Measurements from ENCODE around the gene COQ3. TPM values are rescaled to one million over a fixed set of nuclear protein-coding genes. Genes with fewer than 3 reads are reported as not detected.

Gene COQ3
- total and polyA plus RNA-seq, 2 of the 8 experiments (the other 6 are each of a cell fraction or from before 2014, with no cell fraction given) = 8.4 to 16.2 TPM

DNA sequence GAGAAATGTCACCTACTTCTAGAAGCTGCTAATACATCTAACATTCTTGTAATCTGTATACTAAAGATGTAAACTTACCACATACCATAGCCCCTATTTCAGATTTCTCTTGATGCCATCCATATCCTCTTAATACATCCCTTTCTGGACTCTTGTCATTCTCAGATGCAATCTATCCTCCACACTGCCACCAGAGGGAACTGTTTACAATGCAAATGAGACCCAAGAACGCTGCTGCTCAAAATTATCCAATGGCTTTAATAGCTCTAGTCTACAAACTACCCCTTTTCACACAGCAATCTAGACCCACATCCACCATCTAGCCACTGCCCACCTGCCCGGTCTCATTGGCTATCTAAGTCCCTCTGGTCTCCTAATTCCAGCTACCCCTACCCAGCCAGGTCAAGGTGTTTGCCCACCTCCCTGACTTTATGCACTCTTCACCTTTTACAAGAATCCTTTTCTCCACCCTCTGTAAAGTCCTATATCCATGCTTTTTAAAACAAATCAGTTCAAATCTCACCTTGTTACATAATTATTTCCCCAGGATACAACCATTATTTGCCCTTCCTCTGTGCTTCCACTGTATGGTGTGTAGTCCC is 59.4 kb downstream of the COQ3 start:
- FAIRE-seq (peak; percentile 68), DNase-seq (ENCODE audit: low read depth in 1 of 2, low spot score in 2 of 2) (no peak)
- Histone ChIP-seq H4K5ac (ENCODE audit: insufficient read length, low read depth, low read length) (no peak overlapping the region), H2BK12ac (ENCODE audit: low read depth, low read length) (peak overlapping the region; percentile 77; the same call in 1 of the 2 replicates), H3K27ac (ENCODE audit: low read depth, low read length) (peak overlapping the region; percentile 40; the same call in 1 of the 2 replicates), H3K27me3 (replicated peaks in 1 of 4; ENCODE audit: control insufficient read depth in 3 of 4, extremely low read depth in 1 of 4, insufficient read depth in 3 of 4, low read length in 3 of 4) (no peaks in the 10 kb centered on the region), H3K4ac (replicated peaks; ENCODE audit: insufficient read length, low read depth, low read length) (no peak overlapping the region), H2AFZ (ENCODE audit: low read length) (no peak overlapping the region), H3K79me1 (ENCODE audit: low read depth, low read length) (no peaks in the 10 kb centered on the region), H3K23me2 (ENCODE audit: low read depth, low read length) (no peaks in the 10 kb centered on the region), H3K36me3 (ENCODE audit: control insufficient read depth in 2 of 4, insufficient read depth in 4 of 4, low read length in 3 of 4) (peaks cover 0 to 3% (median 0%) of the 10 kb centered on the region in 4 experiments; a peak in 3 of 8 replicates), H3K9me3 (ENCODE audit: insufficient read depth in 2 of 2, low read depth in 1 of 2, low read length in 1 of 2) (no peaks in the 10 kb centered on the region), H3K79me2 (ENCODE audit: control insufficient read depth in 1 of 2, insufficient read depth in 2 of 2, low read length in 2 of 2) (no peaks in the 10 kb centered on the region), H2BK15ac (ENCODE audit: low read length) (no peak overlapping the region), H2BK120ac (replicated peaks; ENCODE audit: low read depth, low read length) (no peak overlapping the region), H4K8ac (ENCODE audit: extremely low read depth, insufficient read depth, low read length) (peak overlapping the region; percentile 39; the same call in 1 of the 2 replicates), H3K4me2 (ENCODE audit: insufficient read depth in 1 of 2, low read depth in 2 of 2, low read length in 2 of 2) (no peak overlapping the region), H4K20me1 (replicated peaks in 1 of 2; ENCODE audit: control insufficient read depth in 1 of 2, insufficient read depth in 2 of 2, low read length in 2 of 2) (no peaks in the 10 kb centered on the region), H3K18ac (ENCODE audit: extremely low read depth, low read length) (no peak overlapping the region; the same call in 1 of the 2 replicates), H2AK5ac (ENCODE audit: low read depth, low read length) (no peak overlapping the region), H3K4me3 (ENCODE audit: extremely low read depth in 1 of 4, insufficient read depth in 2 of 4, low read depth in 3 of 4, low read length in 4 of 4) (no peak overlapping the region), H2BK20ac (ENCODE audit: low read length) (no peak overlapping the region), H3K4me1 (replicated peaks in 1 of 4; ENCODE audit: control insufficient read depth in 3 of 4, insufficient read depth in 4 of 4, low read length in 3 of 4) (peaks cover 0 to 6% (median 2%) of the 10 kb centered on the region in 4 experiments; a peak in 3 of 7 replicates), H3K9ac (replicated peaks in 1 of 4; ENCODE audit: extremely low read depth in 1 of 4, low read depth in 3 of 4, low read length in 3 of 4) (0 out of 7 replicates have a peak overlapping the region, but pooled peaks of 1 of the 4 experiments have one; percentile 16), H3K23ac (ENCODE audit: insufficient read length) (no peak overlapping the region), H3K56ac (replicated peaks; ENCODE audit: insufficient read length, low read depth, low read length) (no peak overlapping the region), H4K91ac (replicated peaks; ENCODE audit: insufficient read length, low read length) (no peak overlapping the region), H3K14ac (ENCODE audit: insufficient read length) (no peak overlapping the region), H2BK5ac (ENCODE audit: low read depth, low read length) (no peak overlapping the region)
- ChIA-PET CTCF (ENCODE audit: partially characterized antibody) (interaction anchor here (0.6 to 1.8 kb wide), 27 partner anchors 10 to 178 kb away, joined by 3 to 23 read pairs (median 4); partner anchors contain the start of genes COQ3, FAXC and PNISR), POLR2A (ENCODE audit: partially characterized antibody) (interaction anchor here (0.9 to 1.5 kb wide), 6 partner anchors 10 to 91 kb away, joined by 3 to 13 read pairs (median 5); partner anchors contain the start of genes COQ3 and PNISR)
- 60% methylated on average over 2 of the region's 2 CpGs; no CpG with 5 or more reads in 1 of the 2 experiments for WGBS, 2 experiments (ENCODE audit: extremely low coverage in 1 of 2, insufficient coverage in 1 of 2, insufficient read length in 1 of 2, insufficient replicate concordance in 2 of 2, low coverage in 1 of 2, low lambda C conversion rate in 2 of 2, missing lambda C conversion rate in 1 of 2)
- TF ChIP-seq RBBP5 (IDR thresholded peaks at IDR 0.05; ENCODE audit: borderline replicate concordance, low read depth, low read length) = no peak
- peak; percentile 79 to 83 for TF ChIP-seq RAD21 (IDR thresholded peaks at IDR 0.05 in 1 of 2, conservative IDR thresholded peaks at IDR 0.05 in 1 of 2; ENCODE audit: low read depth in 2 of 2, low read length in 2 of 2)
- TF ChIP-seq, protein P1, sequence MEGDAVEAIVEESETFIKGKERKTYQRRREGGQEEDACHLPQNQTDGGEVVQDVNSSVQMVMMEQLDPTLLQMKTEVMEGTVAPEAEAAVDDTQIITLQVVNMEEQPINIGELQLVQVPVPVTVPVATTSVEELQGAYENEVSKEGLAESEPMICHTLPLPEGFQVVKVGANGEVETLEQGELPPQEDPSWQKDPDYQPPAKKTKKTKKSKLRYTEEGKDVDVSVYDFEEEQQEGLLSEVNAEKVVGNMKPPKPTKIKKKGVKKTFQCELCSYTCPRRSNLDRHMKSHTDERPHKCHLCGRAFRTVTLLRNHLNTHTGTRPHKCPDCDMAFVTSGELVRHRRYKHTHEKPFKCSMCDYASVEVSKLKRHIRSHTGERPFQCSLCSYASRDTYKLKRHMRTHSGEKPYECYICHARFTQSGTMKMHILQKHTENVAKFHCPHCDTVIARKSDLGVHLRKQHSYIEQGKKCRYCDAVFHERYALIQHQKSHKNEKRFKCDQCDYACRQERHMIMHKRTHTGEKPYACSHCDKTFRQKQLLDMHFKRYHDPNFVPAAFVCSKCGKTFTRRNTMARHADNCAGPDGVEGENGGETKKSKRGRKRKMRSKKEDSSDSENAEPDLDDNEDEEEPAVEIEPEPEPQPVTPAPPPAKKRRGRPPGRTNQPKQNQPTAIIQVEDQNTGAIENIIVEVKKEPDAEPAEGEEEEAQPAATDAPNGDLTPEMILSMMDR (IDR thresholded peaks at IDR 0.05; ENCODE audit: control extremely low read depth in 1 of 3, insufficient read depth in 1 of 3, low read depth in 1 of 3, low read length in 3 of 3) = peak in 2 of 3 experiments; percentile 58 to 76; a peak in 3 of 4 replicates

Measured in H1 (cell line).